22Rv1 (cell line): ENCODE results near the gene PCDHA2.
"Not testable (repeated sequence)": the region's sequence is repeated elsewhere in the genome, so short reads cannot be mapped to it uniquely, and the experiment has no call there.

Experiments
- H3K27ac ChIP-seq: fragments of 450-650 bp; 2 replicates; pipeline ENCODE4 v1.5.1; 2017
- CTCF ChIP-seq: fragments of 450-650 bp; IDR thresholded peaks from 2 replicates; pipeline ENCODE4 v1.5.1; 2017; ENCODE audit warnings: mild to moderate bottlenecking
- ZFX ChIP-seq: fragments of 450-650 bp; IDR thresholded peaks from 2 replicates; pipeline ENCODE4 v1.6.1; 2017; ENCODE audit warnings: antibody characterized with exemption, borderline replicate concordance

PCDHA2 gene

GRCh38 chr5:140827704-140828361 is 33.2 kb downstream of the PCDHA2 start, which contains the start of gene PCDHA6:
Gene PCDHA6 (plus strand): TSS chr5:140827960. CDS start chr5:140828092, 132 bp downstream.
- no peak for TF ChIP-seq ZFX
- TF ChIP-seq CTCF, result no peak
- H3K27ac ChIP-seq, result no peak within 1 kb of the TSS

DNA sequence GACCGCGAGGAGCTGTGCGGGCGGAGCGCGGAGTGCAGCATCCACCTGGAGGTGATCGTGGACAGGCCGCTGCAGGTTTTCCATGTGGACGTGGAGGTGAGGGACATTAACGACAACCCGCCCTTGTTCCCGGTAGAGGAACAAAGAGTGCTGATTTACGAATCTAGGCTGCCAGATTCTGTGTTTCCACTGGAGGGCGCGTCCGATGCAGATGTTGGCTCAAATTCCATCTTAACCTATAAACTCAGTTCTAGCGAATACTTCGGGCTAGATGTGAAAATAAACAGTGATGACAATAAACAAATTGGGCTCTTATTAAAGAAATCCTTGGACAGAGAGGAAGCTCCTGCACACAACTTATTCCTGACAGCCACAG is 33.7 kb downstream of the PCDHA2 start:
- no peak overlapping the region for H3K27ac ChIP-seq
- no peak for TF ChIP-seq ZFX
- TF ChIP-seq CTCF, result no peak

- H3K27ac ChIP-seq, result not testable (repeated sequence)
These were observed 35.2 kb downstream of the PCDHA2 start for GRCh38 chr5:140829511-140830501.

DNA sequence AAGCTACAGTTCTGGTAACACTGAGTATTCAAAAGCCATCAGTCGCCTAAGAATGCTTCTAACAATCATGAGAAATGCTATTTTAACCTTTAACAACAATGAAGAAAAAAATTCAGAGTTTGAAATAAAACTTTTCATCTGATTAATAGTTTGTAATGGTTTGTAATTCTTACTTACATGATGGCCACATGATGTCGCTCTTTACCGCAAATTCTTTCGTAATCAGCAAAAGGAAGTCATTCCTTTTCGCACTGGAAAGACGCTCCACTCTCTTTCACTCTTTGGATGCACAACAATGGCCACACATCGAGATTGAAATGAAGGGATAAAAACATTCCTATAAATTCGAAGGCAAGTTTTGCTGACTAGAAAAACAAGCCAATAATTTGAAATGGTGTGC is 39.3 kb downstream of the PCDHA2 start, which contains the start of gene PCDHA7:
Gene PCDHA7, plus strand, starts transcription at position 277 of the 400 bp plus-strand sequence. Its CDS starts 115 bp downstream, at position 392.
- H3K27ac ChIP-seq, result no peak within 1 kb of the TSS
- no peak for TF ChIP-seq CTCF
- TF ChIP-seq ZFX, result no peak

- H3K27ac ChIP-seq, result not testable (repeated sequence)
These were observed 39.9 kb downstream of the PCDHA2 start for GRCh38 chr5:140834439-140835008.

DNA sequence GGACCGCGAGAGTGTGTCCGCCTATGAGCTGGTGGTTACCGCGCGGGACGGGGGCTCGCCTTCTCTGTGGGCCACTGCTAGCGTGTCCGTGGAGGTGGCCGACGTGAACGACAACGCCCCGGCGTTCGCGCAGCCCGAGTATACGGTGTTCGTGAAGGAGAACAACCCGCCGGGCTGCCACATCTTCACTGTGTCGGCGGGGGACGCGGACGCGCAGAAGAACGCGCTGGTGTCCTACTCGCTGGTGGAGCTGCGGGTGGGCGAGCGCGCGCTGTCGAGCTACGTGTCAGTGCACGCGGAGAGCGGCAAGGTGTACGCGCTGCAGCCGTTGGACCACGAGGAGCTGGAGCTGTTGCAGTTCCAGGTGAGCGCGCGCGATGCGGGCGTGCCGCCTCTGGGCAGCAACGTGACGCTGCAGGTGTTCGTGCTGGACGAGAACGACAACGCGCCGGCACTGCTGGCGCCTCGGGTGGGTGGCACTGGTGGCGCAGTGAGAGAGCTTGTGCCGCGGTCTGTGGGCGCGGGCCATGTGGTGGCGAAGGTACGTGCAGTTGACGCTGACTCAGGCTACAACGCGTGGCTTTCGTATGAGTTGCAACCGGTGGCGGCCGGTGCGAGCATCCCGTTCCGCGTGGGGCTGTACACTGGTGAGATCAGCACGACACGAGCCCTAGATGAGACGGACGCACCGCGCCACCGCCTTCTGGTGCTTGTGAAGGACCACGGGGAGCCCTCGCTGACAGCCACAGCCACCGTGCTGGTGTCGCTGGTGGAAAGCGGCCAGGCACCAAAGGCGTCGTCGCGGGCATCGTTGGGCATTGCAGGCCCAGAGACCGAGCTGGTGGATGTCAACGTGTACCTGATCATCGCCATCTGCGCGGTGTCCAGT is 41.2 kb downstream of the PCDHA2 start:
- no peak for TF ChIP-seq CTCF
- TF ChIP-seq ZFX, result no peak

DNA sequence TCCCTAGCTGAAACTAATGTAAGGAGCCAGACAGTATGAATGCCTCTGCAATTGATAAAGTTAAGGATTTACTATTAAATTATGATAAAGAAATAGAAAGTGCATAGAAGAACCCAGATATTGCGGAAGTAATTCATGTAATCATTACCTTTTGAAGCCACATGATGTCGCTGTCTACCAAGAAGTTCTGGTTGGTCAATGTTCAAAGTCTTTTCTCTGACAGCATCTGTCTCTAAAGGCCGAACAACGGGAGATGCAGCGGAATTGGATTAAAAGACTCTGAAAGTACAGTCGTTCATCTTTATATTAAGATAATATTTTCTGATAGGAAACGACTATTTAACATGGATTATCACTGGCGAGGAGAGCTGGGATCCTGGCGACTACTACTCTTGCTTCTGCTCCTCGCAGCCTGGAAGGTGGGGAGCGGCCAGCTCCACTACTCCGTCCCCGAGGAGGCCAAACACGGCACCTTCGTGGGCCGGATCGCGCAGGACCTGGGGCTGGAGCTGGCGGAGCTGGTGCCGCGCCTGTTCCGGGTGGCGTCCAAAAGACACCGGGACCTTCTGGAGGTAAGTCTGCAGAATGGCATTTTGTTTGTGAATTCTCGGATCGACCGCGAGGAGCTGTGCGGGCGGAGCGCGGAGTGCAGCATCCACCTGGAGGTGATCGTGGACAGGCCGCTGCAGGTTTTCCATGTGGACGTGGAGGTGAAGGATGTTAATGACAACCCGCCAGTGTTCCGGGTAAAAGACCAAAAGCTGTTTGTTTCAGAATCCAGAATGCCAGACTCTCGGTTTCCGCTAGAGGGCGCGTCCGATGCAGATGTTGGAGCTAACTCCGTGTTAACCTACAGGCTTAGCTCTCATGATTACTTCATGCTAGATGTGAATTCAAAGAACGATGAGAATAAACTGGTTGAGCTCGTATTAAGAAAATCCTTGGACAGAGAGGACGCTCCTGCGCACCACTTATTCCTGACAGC is 46.6 kb downstream of the PCDHA2 start, which contains the start of gene PCDHA8:
Gene PCDHA8, plus strand, starts transcription at position 210 of the 985 bp plus-strand sequence. Its CDS starts 135 bp downstream, at position 345.
- peak within 1 kb of the TSS; percentile 67 for H3K27ac ChIP-seq
- no peak for TF ChIP-seq ZFX
- peak; percentile 88 for TF ChIP-seq CTCF

More for the DNA sequence above, 41.2 kb downstream of the PCDHA2 start:
- H3K27ac ChIP-seq, result no peak overlapping the region
